HepG2 (cell line): ENCODE data around the gene NUDT9. TPM values are rescaled to one million over a fixed set of nuclear protein-coding genes. Genes with fewer than 3 reads are reported as not detected.

Experiments
- ATAC-seq: fragments of 200-7000 bp; cut with Tn5 transposase; 3 replicates; pipeline ENCODE4 v1.9.1; 2020; ENCODE audit warnings: mild to moderate bottlenecking, moderate library complexity
- BruUV-seq: library from RNA; stranded (reverse); fragments of 400-500 nt; replicated peaks from 2 replicates; lab custom pipeline; 2021; lab: Mats Ljungman, UMichigan
- CTCF ChIA-PET: fragments of 300-600 bp; formaldehyde crosslinking; extraction: SDS; loops from one replicate; lab custom pipeline; 2021; ENCODE audit warnings: low total read pairs, inconsistent platforms, low intra/inter-chr PET ratio; lab: Yijun Ruan, JAX
- POLR2A ChIA-PET: fragments of 350-600 bp; sonication (Branson Sonifier 250); formaldehyde crosslinking; loops from one replicate; lab custom pipeline; 2020; ENCODE audit warnings: antibody characterized with exemption, inconsistent platforms; lab: Yijun Ruan, JAX
- DNase-seq: peaks from one replicate; pipeline ENCODE4 v3.0.0-alpha.2; 2015; ENCODE audit warnings: low spot score
- FAIRE-seq: peaks from 3 replicates; lab custom pipeline; 2011; peaks lifted over from hg19 to GRCh38; lab: Jason Lieb, UNC
- H2AFZ ChIP-seq: one replicate; pipeline ENCODE4 v1.6.1; 2011; ENCODE audit warnings: low read length, inconsistent platforms
- H3K27ac ChIP-seq: fragments of 300-600 bp; 3 replicates; pipeline ENCODE4 v1.8.0; 2011; ENCODE audit warnings: mixed run types, mild to moderate bottlenecking, mixed read lengths, low read length, inconsistent platforms; ENCODE audit not compliant: insufficient read depth; ENCODE audit errors: extremely low read length
- H3K27me3 ChIP-seq, 2 experiments: fragments of 200-600 bp in 1 of 2; 2 replicates in 1 of 2; 3 replicates in 1 of 2; pipeline versions ENCODE4 v1.6.0 to v1.8.0; 2011; ENCODE audit warnings: low read length in 2 of 2, mild to moderate bottlenecking in 2 of 2, moderate library complexity in 2 of 2, inconsistent platforms in 1 of 2; ENCODE audit not compliant: insufficient read depth in 2 of 2, control insufficient read depth in 1 of 2
- H3K36me3 ChIP-seq, 2 experiments: fragments of 200-600 bp in 1 of 2; replicated peaks in 1 of 2; 2 replicates in 1 of 2; 3 replicates in 1 of 2; pipeline versions ENCODE4 v1.5.1 to v1.8.0; 2011; ENCODE audit warnings: low read length in 2 of 2, inconsistent platforms in 1 of 2; ENCODE audit not compliant: insufficient read depth in 2 of 2, control insufficient read depth in 1 of 2
- H3K4me1 ChIP-seq: 2 replicates; pipeline ENCODE4 v1.5.1; 2012; ENCODE audit warnings: low read length, inconsistent platforms; ENCODE audit not compliant: insufficient read depth
- H3K4me2 ChIP-seq: 2 replicates; pipeline ENCODE4 v1.6.0; 2011; ENCODE audit warnings: low read depth, low read length, inconsistent platforms
- H3K4me3 ChIP-seq, 3 experiments: fragments of 200-600 bp in 1 of 3; sonication (generic), shearing (Covaris generic) in 1 of 3; replicated peaks in 1 of 3; 2 replicates each; pipeline ENCODE4 v1.5.1; 2011 to 2016; ENCODE audit warnings: low read length in 3 of 3, inconsistent platforms in 2 of 3, low read depth in 2 of 3, mild to moderate bottlenecking in 2 of 3, control low read depth in 1 of 3, mixed read lengths in 1 of 3; ENCODE audit not compliant: insufficient read depth in 1 of 3
- H3K79me2 ChIP-seq: one replicate; pipeline ENCODE4 v1.6.1; 2011; ENCODE audit warnings: low read length, inconsistent platforms; ENCODE audit not compliant: insufficient read depth
- H3K9ac ChIP-seq: 2 replicates; pipeline ENCODE4 v1.6.0; 2011; ENCODE audit warnings: mild to moderate bottlenecking, low read depth, low read length, inconsistent platforms; ENCODE audit not compliant: insufficient read depth
- H3K9me3 ChIP-seq: 2 replicates; pipeline ENCODE4 v1.5.1; 2012; ENCODE audit warnings: mild to moderate bottlenecking, low read length
- H4K20me1 ChIP-seq: 2 replicates; pipeline ENCODE4 v1.6.0; 2011; ENCODE audit warnings: inconsistent platforms, mild to moderate bottlenecking, low read length, moderate library complexity; ENCODE audit not compliant: insufficient read depth
- EP300 ChIP-seq, 3 experiments: sonication (generic) in 1 of 3; formaldehyde crosslinking in 1 of 3; IDR thresholded peaks; 2 replicates each; pipeline versions ENCODE4 v1.5.1 to v1.6.1; 2011 to 2020; ENCODE audit warnings: low read depth in 2 of 3, low read length in 2 of 3, borderline replicate concordance in 1 of 3, improper control_type of control experiment in 1 of 3, mild to moderate bottlenecking in 1 of 3, missing genetic modification reagents in 1 of 3, moderate library complexity in 1 of 3
- MBNL3 ChIP-seq: fragments of 250-450 bp; sonication (Bioruptor Pico); conservative IDR thresholded peaks from 2 replicates; pipeline ENCODE4 v1.8.0; 2022; ENCODE audit warnings: mild to moderate bottlenecking, inconsistent platforms
- NFE2L2 ChIP-seq: fragments of 150-350 bp; IDR thresholded peaks from 2 replicates; pipeline ENCODE4 v1.6.1; 2014; ENCODE audit warnings: low read length
- NR1H2 ChIP-seq: sonication (generic); formaldehyde crosslinking; IDR thresholded peaks from 2 replicates; pipeline ENCODE4 v1.8.1; 2022; ENCODE audit warnings: low read depth, missing genetic modification reagents, borderline replicate concordance
- PPARG ChIP-seq: conservative IDR thresholded peaks from 2 replicates; pipeline ENCODE4 v1.6.1; 2016; ENCODE audit warnings: missing biosample characterization, missing genetic modification reagents
- RNF2 ChIP-seq: fragments of 450-650 bp; conservative IDR thresholded peaks from 2 replicates; pipeline ENCODE4 v1.6.1; 2016; ENCODE audit warnings: low read depth
- SOX13 ChIP-seq, 3 experiments: fragments of 450-650 bp in 1 of 3; sonication (generic) in 1 of 3; formaldehyde crosslinking in 1 of 3; IDR thresholded peaks in 2 of 3; conservative IDR thresholded peaks in 1 of 3; 2 replicates each; pipeline versions ENCODE4 v1.5.0 to v1.6.1; 2016 to 2020; ENCODE audit warnings: antibody characterized with exemption in 1 of 3, mild to moderate bottlenecking in 1 of 3, missing compliant biosample characterization in 1 of 3, missing genetic modification reagents in 1 of 3, moderate library complexity in 1 of 3
- ZNF629 ChIP-seq: sonication (generic); formaldehyde crosslinking; conservative IDR thresholded peaks from 2 replicates; pipeline ENCODE4 v1.5.0; 2020; ENCODE audit warnings: missing genetic modification reagents
- WGBS: methylation state at CpG from one replicate; pipeline ENCODE4 v1.1.6; 2017; ENCODE audit warnings: low lambda C conversion rate; 5-methylcytosine and 5-hydroxymethylcytosine counted together
- in situ Hi-C: cut with HindIII; loops from 2 replicates; pipeline ENCODE4 v1.10.0; 2017; ENCODE audit warnings: low pct_unique_long_range_greater_than_20kb; ENCODE audit not compliant: extremely low pct_ligation_motif_present
- intact Hi-C: fragments of 100-400 bp; cut with micrococcal nuclease; formaldehyde crosslinking; loops from one replicate; pipeline ENCODE4 v1.10.0; 2022; ENCODE audit not compliant: unreplicated experiment
- polyA plus RNA-seq, 8 experiments: library from polyadenylated mRNA; depleted of rRNA in 3 of 8; stranded (reverse) in 7 of 8; unstranded in 1 of 8; fragments of >200 nt; fragmentation: Illumina TruSeq in 4 of 8; extraction: Trizol in 4 of 8; gene quantifications; 2 replicates each; pipeline versions ENCODE4 v1.2.1 to v1.2.3, GENCODE V29; 2011 to 2016; ENCODE audit warnings: low read depth in 4 of 8, missing spikeins in 1 of 8, mixed read lengths in 1 of 8; ENCODE audit not compliant: insufficient read depth in 1 of 8
- total RNA-seq, 5 experiments: library from RNA; depleted of rRNA; stranded (reverse); fragments of >200 nt; fragmentation: Illumina TruSeq; extraction: Trizol; gene quantifications; 2 replicates each; pipeline ENCODE4 v1.2.3, GENCODE V29; 2016; ENCODE audit warnings: low read depth in 1 of 5

The NUDT9 gene
- total and polyA plus RNA-seq, 2 of the 13 experiments (the other 11 are each of a cell fraction or from before 2014, with no cell fraction given): 10.4 to 12.3 TPM

GRCh38 chr4:87410157-87410556 lies 12.2 kb upstream of the NUDT9 start:
- FAIRE-seq: no peak
- Histone ChIP-seq H3K79me2 (no peaks in the 10 kb centered on the region), H3K27ac (peak overlapping the region; percentile 33)

GRCh38 chr4:87410679-87411078 lies 11.7 kb upstream of the NUDT9 start:
- Histone ChIP-seq H4K20me1 (no peaks in the 10 kb centered on the region), H3K36me3 (no peaks in the 10 kb centered on the region), H3K4me1 (peaks cover 40% of the 10 kb centered on the region), H3K27ac (no peak overlapping the region), H3K4me3 (no peak overlapping the region), H3K4me2 (peak overlapping the region; percentile 66; the same call in 1 of the 2 replicates), H3K79me2 (no peaks in the 10 kb centered on the region), H3K9ac (no peak overlapping the region), H3K9me3 (no peaks in the 10 kb centered on the region), H3K27me3 (no peaks in the 10 kb centered on the region), H2AFZ (no peak overlapping the region)
- ChIA-PET CTCF (no interaction called here), POLR2A (interaction anchor here (1.5 to 3.5 kb wide), 3 partner anchors 9 to 20 kb away, joined by 6 to 21 read pairs (median 13); partner anchors contain the start of genes HSD17B11 and NUDT9)
- WGBS: 53% methylated on average over 2 of the region's 2 CpGs
- intact Hi-C loops: no loop called here
- FAIRE-seq: no peak
- no peak for ATAC-seq
- BruUV-seq: no TSS peak
- in situ Hi-C loops: no loop called here
- TF ChIP-seq MBNL3 (CRISPR knock-in tag) (no peak), ZNF629 (peak; percentile 54)
- DNase-seq: no peak

More at GRCh38 chr4:87410157-87410556, 12.2 kb upstream of the NUDT9 start:
- peak; percentile 43; the same call in 1 of the 2 replicates for TF ChIP-seq PPARG (CRISPR knock-in tag)
- no peak for TF ChIP-seq NR1H2 (CRISPR knock-in tag)
- TF ChIP-seq EP300 (IDR thresholded peaks at IDR 0.05; ENCODE audit: low read depth in 2 of 2, low read length in 2 of 2): peak in 1 of 2 experiments; percentile 23; a peak in 1 of 4 replicates
- TF ChIP-seq EP300 (CRISPR knock-in tag; IDR thresholded peaks at IDR 0.05; ENCODE audit: borderline replicate concordance): no peak
- no peak for TF ChIP-seq SOX13 (IDR thresholded peaks at IDR 0.05)
- peak in 1 of 2 experiments; percentile 35; a peak in 1 of 4 replicates for TF ChIP-seq SOX13 (CRISPR knock-in tag; conservative IDR thresholded peaks at IDR 0.05 in 1 of 2, IDR thresholded peaks at IDR 0.05 in 1 of 2)
- TF ChIP-seq RNF2: no peak
- no peak for TF ChIP-seq NFE2L2
- Histone ChIP-seq H3K9ac (no peak overlapping the region), H3K36me3 (no peaks in the 10 kb centered on the region), H3K4me1 (peaks cover 40% of the 10 kb centered on the region), H2AFZ (no peak overlapping the region), H3K4me2 (peak overlapping the region; percentile 66), H4K20me1 (no peaks in the 10 kb centered on the region), H3K4me3 (peak overlapping the region in 2 of 3 experiments; percentile 1 to 7; a peak in 1 of 6 replicates), H3K9me3 (no peaks in the 10 kb centered on the region), H3K27me3 (no peaks in the 10 kb centered on the region)
- intact Hi-C loops: no loop called here
- WGBS: 6% methylated on average over 2 of the region's 2 CpGs
- no TSS peak for BruUV-seq
- ATAC-seq: peak; percentile 46
- CTCF ChIA-PET: no interaction called here
- POLR2A ChIA-PET: interaction anchor here (1.3 to 3.5 kb wide), 4 partner anchors 10 to 19 kb away, joined by 4 to 21 read pairs (median 10); partner anchors contain the start of genes HSD17B11 and NUDT9
- DNase-seq: peak; percentile 67
- in situ Hi-C loops: no loop called here
